Stromal cell of bone marrow (primary cell): ENCODE measurements around the gene TMEM225B.
A peak's percentile ranks its signal among the peaks of the same experiment; 100 is the strongest.
"Not testable (repeated sequence)": the region's sequence is repeated elsewhere in the genome, so short reads cannot be mapped to it uniquely, and the experiment has no call there.

ENCODE experiments used
- DNase-seq: peaks from one replicate; pipeline ENCODE4 v3.0.0-alpha.2; 2012; ENCODE audit warnings: low read depth

Gene TMEM225B

DNA sequence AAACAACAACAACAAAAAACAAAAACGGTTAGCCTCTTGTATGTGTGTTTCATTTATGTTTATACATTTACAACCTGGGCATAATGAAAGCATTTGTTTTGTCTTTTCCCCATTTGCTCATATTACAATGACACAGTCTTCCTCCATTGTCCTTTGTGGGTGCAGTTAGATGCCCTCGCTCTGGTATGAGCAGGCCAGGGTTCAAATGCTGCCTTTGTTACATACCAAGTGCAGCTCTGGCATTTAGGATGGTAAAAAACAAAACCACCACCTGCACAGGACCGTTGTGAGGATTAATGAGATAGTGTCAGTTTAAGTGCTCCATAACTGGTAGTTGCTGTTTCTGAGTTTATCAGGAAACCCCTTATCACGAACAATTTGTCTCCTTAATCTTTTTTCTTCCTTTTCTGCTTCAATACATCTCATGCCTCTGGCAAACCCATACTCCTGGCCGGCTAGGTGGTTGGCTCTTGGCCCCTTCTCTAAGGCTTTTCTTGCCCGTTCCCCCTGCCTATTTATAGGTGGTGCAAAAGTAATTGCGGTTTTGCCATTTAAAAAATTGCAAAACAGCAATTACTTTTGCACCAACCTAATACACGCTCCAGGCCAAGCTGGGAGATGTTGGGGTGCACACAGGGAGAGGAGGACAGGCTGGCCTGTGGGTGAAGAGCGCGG, 18.6 kb upstream of the TMEM225B start:
- no peak for DNase-seq

DNA sequence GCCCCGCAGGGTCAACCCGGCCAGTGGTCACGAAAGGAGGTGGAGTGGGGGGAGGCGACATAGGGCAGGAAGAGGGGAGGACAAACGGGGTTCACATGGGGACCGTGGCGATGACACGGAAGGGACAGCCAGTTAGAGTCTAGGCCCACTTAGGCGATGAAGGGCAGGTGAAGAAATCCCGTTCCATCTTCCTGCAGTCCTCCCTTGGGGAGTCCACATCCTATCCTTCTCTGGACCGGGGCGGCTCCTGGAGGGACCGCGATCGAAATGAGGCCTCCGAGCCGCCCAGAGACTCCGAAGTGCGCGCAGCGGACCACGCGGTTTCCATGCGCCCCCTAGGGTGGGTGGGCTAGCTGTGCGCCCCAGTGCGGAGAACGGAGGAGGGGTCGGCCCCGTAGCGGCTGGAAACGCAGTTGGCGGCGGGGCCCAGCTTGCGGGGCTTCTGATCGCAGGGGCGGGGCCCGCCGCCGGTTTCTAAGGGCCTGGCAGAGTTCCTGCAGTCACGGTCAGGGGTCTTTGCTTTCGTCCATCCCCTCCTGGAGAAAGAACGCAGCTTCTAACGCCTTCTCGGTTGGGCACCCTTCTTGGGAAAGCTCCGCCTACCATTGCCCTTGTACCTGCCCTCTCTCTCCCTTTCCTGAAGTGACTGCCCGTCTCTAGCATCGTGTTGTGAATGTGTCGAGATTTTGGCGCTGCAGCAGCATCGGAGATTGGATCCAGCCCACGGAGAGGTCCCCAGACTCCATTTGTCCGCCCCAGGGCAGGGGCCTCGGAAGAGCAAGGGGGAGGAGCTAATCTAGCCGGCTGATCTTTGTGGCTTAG, 17.9 kb upstream of the TMEM225B start:
- DNase-seq: peak; percentile 5

GRCh38 chr7:99580778-99581332, 17.2 kb upstream of the TMEM225B start:
- DNase-seq: not testable (repeated sequence)

DNA sequence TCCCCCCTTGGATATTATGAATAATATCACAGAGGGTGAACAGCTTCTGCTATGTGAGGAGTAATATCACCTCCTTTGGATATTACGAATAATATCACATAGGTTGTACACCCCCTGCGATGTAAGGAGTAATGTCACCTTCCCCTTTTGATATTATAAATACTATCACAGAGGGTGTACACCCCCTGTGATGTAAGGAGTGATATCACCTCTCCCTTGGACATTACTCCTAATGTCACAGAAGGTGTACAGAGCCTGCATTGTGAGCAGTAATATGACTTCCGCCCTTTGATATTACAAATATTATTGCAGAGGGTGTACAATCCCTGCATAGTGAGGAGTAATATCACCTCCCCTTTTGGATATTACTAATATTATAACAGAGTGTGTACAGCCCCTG, 9.2 kb upstream of the TMEM225B start:
- no peak for DNase-seq

DNA sequence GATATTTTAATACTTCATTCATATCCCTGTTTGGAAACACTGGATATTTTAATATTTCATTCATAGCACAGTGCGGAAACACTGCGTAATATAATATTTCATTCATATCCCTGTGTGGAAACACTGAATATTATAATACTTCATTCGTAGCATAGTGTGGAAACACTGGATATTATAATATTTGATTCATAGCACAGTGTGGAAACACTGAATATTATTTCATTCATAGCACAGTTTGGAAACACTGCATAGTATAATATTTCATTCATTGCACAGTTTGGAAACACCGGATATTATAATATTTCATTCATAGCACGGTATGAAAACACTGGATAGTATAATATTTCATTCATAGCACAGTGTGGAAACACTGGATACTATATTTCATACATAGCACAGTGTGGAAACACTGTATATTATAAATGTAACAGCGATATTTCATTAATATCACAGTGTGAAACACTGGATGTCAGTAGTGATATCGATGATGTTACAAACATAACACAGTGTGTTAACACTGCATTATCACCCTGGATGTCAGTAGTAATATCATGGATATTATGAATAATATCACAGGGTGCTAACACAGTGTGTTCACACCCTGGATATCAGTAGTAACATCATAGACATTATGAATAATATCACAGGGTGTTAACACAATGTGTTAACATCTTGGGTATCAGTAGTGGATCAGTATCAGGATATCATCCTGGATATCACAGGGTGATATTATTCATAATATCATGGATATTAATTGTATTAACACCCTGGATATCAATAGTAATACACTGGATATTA, 2.9 kb upstream of the TMEM225B start:
- no peak for DNase-seq

GRCh38 chr7:99596408-99596955, 1.6 kb upstream of the TMEM225B start:
- no peak for DNase-seq

DNA sequence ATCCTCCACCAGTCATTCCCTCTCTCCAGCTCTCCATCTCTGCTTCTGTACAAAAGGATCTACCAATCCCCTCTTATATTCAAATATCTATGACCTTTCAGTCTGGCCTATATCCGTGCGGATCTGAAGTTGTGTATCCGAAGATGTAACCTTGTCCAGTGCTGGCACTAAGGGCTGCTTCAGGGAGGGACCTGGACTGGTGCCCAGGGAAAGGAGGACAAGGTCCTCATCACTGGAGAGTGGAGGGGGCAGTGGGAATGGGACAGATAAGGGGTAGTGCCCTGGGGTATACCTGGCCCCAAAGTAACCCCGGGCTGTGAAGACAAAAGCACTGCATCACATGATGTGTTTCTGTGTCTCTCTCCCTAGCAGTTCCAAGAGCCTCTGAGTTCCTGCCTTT, 1.8 kb downstream of the TMEM225B start:
- DNase-seq: no peak

DNA sequence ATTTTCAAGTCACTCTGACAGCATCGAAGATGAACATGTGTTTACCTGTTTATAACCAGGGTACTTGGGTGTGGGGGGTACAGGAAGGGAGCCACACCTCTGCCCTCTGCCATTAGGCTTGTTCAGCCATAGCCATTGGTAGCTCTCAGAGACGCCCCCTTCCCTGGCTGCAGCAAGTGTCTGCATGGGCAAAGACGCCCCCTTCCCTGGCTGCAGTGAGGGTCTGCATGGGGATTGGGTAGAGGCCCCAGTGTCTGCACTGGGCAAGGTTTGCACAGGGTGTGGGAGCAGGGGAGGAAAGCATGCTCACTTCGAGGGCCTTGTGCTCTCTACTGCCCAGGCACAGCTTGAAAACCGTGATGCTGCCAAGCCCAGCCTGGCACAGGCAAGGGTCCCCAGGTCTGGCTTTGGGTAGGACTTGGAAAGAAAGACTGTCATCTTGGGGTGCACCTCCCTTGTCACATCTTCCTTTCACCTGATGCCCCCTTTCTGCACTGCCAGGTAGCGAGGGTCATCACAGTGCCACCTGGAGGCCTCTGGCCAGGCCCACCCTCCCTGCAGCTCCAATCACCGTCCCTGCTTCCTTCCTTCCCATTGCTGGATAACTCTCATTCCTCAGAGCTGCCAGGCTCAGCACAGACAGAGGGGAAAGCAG, 3.7 kb downstream of the TMEM225B start:
- no peak for DNase-seq

DNA sequence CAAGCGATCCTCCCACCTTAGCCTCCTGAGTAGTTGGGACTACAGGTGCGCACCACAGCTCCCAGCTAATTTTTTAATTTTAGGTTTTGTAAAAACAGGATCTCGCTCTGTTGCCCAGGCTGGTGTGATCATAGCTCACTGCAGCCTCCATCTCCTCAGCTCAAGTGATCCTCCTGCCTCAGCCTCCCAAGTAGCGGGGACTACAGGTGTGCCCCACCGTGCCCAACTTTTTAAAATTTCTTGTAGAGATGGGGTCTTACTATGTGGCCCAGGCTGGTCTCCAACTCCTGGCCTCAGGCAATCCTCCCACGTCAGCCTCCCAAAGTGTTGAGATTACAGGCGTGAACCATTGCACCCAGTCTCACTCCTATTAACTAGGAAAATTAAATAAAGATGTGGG, 7.5 kb downstream of the TMEM225B start:
- no peak for DNase-seq

- no peak for DNase-seq
Observed at GRCh38 chr7:99606531-99606930, 8.5 kb downstream of the TMEM225B start.

DNA sequence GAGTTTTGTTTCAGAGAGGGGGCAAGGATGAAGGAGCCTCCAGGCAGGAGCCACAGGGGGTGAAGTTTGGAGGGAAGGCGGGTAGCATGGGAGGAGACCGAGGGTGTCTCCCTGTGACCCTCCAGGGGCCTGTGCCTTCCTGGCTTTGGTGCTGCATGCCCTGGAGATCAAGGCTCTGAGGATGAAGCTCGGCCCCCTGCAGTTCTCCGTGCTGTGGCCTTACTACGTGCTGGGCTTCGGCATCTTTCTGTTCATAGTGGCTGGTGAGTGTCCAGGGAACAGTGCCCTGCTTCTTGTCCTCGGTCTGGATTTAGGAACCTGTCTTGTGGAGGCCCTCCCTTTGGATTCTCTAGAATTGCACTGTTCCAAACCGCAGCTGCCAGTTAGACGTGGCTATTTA, 9.5 kb downstream of the TMEM225B start:
- DNase-seq: no peak

- DNase-seq: no peak
Observed at GRCh38 chr7:99614495-99614894, 16.4 kb downstream of the TMEM225B start.

- DNase-seq: no peak
Observed at GRCh38 chr7:99615989-99616358, 17.9 kb downstream of the TMEM225B start.

- peak; percentile 78 for DNase-seq
Observed at GRCh38 chr7:99616359-99617191, 18.5 kb downstream of the TMEM225B start, which contains the start of gene ZSCAN25. Gene ZSCAN25, plus strand, starts transcription at chr7:99616946. Its CDS starts 2,661 bp downstream, at chr7:99619607.

DNA sequence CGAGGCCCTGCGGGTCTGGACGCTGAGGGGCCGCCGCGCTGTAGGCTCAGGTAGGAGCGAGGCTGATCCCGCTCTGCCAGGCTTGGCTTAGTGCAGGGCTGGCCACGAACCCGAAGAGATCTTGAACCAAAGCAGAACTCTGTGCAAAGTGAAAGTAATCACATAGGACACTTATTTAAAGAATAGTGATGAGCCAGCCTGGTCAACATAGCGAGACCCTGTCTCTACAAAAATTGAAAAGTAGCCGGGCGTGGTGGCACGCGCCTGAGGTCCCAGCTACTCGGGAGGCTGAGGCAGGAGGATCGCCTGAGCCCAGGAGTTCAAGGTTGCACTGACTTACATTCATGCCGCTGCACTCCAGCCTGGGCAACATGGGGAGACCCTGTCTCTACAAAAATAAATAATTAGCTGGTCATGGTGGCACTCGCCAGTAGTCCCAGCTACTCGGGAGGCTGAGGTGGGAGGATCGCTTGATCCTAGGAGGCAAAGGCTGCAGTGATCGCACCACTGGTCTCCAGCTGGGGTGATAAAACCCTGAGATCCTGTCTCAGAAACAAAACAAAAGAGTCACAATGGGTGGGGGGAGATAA, 19.2 kb downstream of the TMEM225B start:
- no peak for DNase-seq

DNA sequence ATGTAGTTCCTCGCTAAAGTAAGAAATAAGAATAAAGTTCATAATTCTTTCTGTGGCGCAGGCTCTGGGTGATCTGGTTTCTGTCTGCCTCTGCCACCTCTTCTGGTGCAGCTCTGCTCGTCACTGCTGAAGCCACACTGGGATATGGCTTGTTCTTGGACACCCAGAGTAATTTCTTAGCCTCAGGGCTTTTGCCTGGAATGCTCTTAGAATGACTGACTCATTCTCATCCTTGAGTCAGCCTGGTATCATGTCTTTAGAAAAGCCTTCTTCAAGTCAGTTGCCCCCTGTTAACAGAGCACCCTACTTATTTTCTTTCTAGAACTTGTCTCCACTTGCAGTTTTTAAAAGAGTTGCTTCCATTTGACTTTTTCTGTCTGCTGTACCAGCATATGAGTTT, 20.7 kb downstream of the TMEM225B start:
- no peak for DNase-seq

DNA sequence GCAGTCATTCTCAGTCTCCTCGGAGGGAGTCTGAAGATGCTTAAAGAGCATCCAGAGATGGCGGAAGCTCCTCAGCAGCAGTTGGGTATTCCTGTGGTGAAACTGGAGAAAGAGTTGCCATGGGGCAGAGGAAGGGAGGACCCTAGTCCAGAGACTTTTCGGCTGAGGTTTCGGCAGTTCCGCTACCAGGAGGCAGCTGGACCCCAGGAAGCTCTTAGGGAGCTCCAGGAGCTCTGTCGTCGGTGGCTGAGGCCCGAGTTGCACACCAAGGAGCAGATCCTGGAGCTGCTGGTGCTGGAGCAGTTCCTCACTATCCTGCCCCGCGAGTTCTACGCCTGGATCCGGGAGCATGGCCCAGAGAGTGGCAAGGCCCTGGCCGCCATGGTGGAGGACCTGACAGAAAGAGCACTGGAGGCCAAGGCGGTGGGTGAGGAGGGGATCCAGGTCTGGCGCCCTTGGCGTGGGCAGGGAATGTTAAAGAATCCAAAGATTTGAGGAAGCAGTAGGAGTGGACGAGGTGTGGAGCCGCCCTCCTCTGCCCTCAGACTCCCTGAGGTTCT, 21.6 kb downstream of the TMEM225B start:
- DNase-seq: no peak

DNA sequence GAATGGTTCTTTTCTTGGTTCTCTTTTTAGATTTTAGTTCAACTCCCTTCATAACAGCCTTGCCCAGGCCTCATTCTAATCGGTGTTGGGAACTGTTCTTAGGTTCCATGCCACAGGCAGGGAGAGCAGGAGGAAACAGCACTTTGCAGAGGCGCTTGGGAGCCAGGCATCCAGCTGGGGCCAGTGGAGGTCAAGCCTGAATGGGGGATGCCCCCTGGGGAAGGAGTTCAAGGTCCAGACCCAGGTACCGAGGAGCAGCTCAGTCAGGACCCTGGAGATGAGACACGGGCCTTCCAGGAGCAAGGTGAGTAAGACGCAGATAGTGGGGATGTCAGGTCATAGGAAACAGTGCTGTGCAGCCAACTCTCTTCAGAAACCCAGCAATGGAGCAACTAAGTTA, 23.2 kb downstream of the TMEM225B start:
- no peak for DNase-seq

- no peak for DNase-seq
Observed at GRCh38 chr7:99622596-99622995, 24.5 kb downstream of the TMEM225B start.
